Pancreas (tissue), 10 donors: Measurements from ENCODE around the gene SPPL2A. TPM values are rescaled to one million over a fixed set of nuclear protein-coding genes. Genes with fewer than 3 reads are reported as not detected.

Experiments
- ATAC-seq, 4 donors: fragments of 200-7000 bp; cut with Tn5 transposase; one replicate each; pipeline versions ENCODE4 v1.8.0 to v1.9.1; 2020; ENCODE audit warnings: mild to moderate bottlenecking in 4 of 4, moderate library complexity in 4 of 4
- DNase-seq, 6 donors: peaks; one replicate each; pipeline ENCODE4 v3.0.0-alpha.2; 2020
- FAIRE-seq: peaks from 2 replicates; lab custom pipeline; 2012; peaks lifted over from hg19 to GRCh38; lab: Jason Lieb, UNC
- H3K27ac ChIP-seq, 4 donors: fragments of 200-600 bp; sonication (generic); 1 replicate in 3 of 4; 2 replicates in 1 of 4; pipeline versions ENCODE4 v1.5.0 to v1.8.0; 2020
- H3K27me3 ChIP-seq, 4 donors: fragments of 200-600 bp; one replicate each; pipeline ENCODE4 v1.8.0; 2021
- H3K36me3 ChIP-seq, 3 donors: fragments of 200-600 bp; sonication (generic) in 1 of 3; one replicate each; pipeline versions ENCODE4 v1.5.0 to v1.8.0; 2020 to 2021
- H3K4me1 ChIP-seq, 3 donors: fragments of 200-600 bp; one replicate each; pipeline ENCODE4 v1.8.0; 2021
- H3K4me3 ChIP-seq, 4 donors: fragments of 200-600 bp; sonication (generic) in 2 of 4; one replicate each; pipeline versions ENCODE4 v1.5.0 to v1.8.0; 2020 to 2021
- H3K9me3 ChIP-seq, 4 donors: fragments of 200-600 bp; one replicate each; pipeline ENCODE4 v1.8.0; 2021
- WGBS, 2 donors: extraction: QIAGEN DNeasy Blood & Tissue Kit; methylation state at CpG; one replicate each; pipeline ENCODE4 v1.1.7; 2013; 5-methylcytosine and 5-hydroxymethylcytosine counted together
- intact Hi-C, 3 donors: fragments of 100-400 bp; cut with DNase I; formaldehyde crosslinking; loops; one replicate each; pipeline versions ENCODE4 v1.11.1 to v1.14.2; 2022
- polyA plus RNA-seq, 2 donors: library from polyadenylated mRNA; stranded (reverse); fragments of 200-250 nt; gene quantifications; one replicate each; pipeline ENCODE4 v1.2.3, GENCODE V29; 2013
- total RNA-seq, 6 donors: library from RNA; stranded (reverse); fragmentation: NEBNext Ultra II Directional in 4 of 6; extraction: Animal tissue kit (Norgen Biotek cat#: 25700) in 4 of 6; gene quantifications; one replicate each; pipeline versions ENCODE4 v1.2.1 to v1.2.4, GENCODE V29; 2021 to 2023
- TF ChIP-seq, protein P1 (sequence below), 4 donors: fragments of 200-600 bp; sonication (generic) in 3 of 4; IDR thresholded peaks; one replicate each; pipeline versions ENCODE4 v1.5.0 to v1.8.0; 2021; ENCODE audit warnings: antibody characterized with exemption in 4 of 4
- donor health status: healthy with polysubstance abuse.
- donor health status: DM: no; HTN: no; CAD: no; lungs with moderate emphysema.
- donor health status: DM: no; HTN: no; CAD: no.
- donor health status: control.
- donor health status: control.
- donor health status: Bipolar disorder and iron deficiency.
- donor health status: DM: yes; HTN: yes; CAD: no.
- donor health status: DM: no; HTN: no; CAD: no.
- donor health status: DM: no; HTN: no; CAD: no.
- donor health status: DM: yes; HTN: yes; CAD: no.

SPPL2A gene
- total and polyA plus RNA-seq, 8 donors: 29.8 to 64.4 (median 45.2) TPM

DNA sequence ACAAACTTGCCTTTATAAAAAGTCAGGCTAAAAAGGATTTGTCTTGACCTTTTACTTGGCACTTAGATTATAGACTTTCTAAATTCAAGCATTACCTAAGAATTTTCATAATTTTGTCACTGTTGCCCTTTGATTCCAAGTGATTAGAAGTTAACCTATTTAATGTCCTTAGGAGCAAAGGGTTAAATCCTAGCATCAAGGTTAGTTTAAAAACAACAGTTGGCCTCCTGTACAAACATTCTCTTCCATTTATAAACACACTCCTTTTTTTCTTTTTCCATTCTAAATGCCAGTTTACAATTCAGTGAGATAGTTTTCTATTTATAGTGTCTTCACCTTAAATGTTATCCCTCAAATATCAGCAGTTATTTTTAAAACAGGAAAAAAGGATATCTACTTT, 18.4 kb upstream of the SPPL2A start:
- no peak overlapping the region for H3K27ac ChIP-seq
- intact Hi-C loops: no loop called here
- FAIRE-seq: no peak

DNA sequence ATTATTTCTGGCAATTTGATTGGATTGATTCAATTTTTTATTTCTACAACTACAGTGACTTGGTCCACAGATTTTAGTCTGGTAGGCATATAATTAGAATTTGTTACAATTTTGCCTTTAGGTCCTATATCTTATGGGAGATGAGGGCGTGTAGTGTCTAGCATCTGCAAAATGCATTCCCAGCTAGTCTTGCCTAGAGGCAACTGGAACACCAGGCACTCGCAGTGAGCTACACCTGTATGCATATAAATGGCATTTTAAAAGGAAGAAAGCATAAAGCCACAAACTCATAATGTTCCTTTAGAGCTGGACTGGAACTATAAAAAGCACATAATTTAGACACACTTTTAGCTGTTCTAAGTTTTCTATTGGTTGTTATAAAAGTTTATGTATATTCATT, 17.9 kb upstream of the SPPL2A start:
- Histone ChIP-seq H3K27me3 (no peaks in the 10 kb centered on the region), H3K4me3 (no peak overlapping the region), H3K36me3 (no peaks in the 10 kb centered on the region), H3K27ac (no peak overlapping the region), H3K4me1 (peaks cover 0 to 7% (median 4%) of the 10 kb centered on the region in 3 donors), H3K9me3 (no peaks in the 10 kb centered on the region)
- ATAC-seq (no peak), DNase-seq (no peak), FAIRE-seq (no peak)
- intact Hi-C loops: no loop called here
- WGBS, 2 donors: 47 to 56% methylated on average over 2 of the region's 2 CpGs
- TF ChIP-seq, protein P1, sequence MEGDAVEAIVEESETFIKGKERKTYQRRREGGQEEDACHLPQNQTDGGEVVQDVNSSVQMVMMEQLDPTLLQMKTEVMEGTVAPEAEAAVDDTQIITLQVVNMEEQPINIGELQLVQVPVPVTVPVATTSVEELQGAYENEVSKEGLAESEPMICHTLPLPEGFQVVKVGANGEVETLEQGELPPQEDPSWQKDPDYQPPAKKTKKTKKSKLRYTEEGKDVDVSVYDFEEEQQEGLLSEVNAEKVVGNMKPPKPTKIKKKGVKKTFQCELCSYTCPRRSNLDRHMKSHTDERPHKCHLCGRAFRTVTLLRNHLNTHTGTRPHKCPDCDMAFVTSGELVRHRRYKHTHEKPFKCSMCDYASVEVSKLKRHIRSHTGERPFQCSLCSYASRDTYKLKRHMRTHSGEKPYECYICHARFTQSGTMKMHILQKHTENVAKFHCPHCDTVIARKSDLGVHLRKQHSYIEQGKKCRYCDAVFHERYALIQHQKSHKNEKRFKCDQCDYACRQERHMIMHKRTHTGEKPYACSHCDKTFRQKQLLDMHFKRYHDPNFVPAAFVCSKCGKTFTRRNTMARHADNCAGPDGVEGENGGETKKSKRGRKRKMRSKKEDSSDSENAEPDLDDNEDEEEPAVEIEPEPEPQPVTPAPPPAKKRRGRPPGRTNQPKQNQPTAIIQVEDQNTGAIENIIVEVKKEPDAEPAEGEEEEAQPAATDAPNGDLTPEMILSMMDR (IDR thresholded peaks at IDR 0.05): no peak

More for the DNA sequence above, 18.4 kb upstream of the SPPL2A start:
- H3K4me3 ChIP-seq: no peak overlapping the region
- ATAC-seq (no peak), DNase-seq (no peak)
- no peaks in the 10 kb centered on the region for H3K27me3 ChIP-seq
- peaks cover 0 to 4% (median 4%) of the 10 kb centered on the region in 3 donors for H3K4me1 ChIP-seq
- no peaks in the 10 kb centered on the region for H3K9me3 ChIP-seq
- TF ChIP-seq, protein P1 (IDR thresholded peaks at IDR 0.05): no peak
- H3K36me3 ChIP-seq: no peaks in the 10 kb centered on the region

DNA sequence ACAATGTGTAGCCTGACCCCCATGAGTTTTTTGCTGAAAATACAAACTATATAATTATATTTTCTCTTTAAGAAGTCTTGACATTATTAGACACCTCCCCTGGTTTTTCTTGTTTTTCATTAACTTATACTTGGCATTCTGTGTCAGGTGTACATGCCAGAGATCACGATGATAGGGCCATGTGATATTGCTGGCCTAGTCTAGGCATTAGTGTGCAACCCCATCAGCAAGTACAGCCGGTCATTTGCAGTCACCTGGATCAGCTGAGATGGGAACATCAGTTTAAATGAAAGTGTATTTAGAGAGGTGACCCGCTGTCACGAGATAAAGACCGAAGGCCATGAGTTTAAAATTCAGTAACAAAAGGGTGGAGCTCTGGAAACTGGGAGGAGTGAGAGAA, 12.6 kb upstream of the SPPL2A start:
- no peak overlapping the region for H3K27ac ChIP-seq
- intact Hi-C loops: no loop called here
- H3K9me3 ChIP-seq: no peaks in the 10 kb centered on the region
- FAIRE-seq (no peak), ATAC-seq (peak; percentile 77 to 98 (median 89)), DNase-seq (peak in 3 of 6 donors; percentile 27 to 46 (median 30))
- TF ChIP-seq, protein P1 (IDR thresholded peaks at IDR 0.05): no peak
- peaks cover 0 to 9% (median 4%) of the 10 kb centered on the region in 3 donors for H3K4me1 ChIP-seq
- H3K27me3 ChIP-seq: no peaks in the 10 kb centered on the region
- WGBS, 2 donors: 9 to 13% methylated on average over 5 of the region's 5 CpGs
- H3K36me3 ChIP-seq: no peaks in the 10 kb centered on the region
- H3K4me3 ChIP-seq: no peak overlapping the region

DNA sequence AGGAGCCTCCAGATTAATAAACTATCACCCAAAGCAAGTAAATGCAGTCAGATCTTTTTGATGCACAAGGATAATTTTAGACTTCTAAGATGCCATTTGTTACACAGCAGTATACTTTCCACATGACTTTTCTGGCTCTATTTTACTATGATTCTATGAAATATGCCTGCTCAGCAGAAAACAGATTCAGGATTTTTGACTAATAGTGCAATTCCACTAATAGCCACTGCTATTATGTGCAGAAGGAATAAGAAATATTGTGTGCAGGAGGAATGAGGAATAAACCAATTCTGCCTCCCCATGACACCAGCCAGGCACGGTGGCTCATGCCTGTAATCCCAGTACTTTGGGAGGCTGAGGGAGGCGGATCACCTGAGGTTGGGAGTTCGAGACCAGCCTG, 11.5 kb upstream of the SPPL2A start:
- Histone ChIP-seq H3K4me3 (no peak overlapping the region), H3K36me3 (no peaks in the 10 kb centered on the region), H3K9me3 (no peaks in the 10 kb centered on the region), H3K27ac (no peak overlapping the region), H3K27me3 (no peaks in the 10 kb centered on the region), H3K4me1 (peaks cover 0 to 9% (median 4%) of the 10 kb centered on the region in 3 donors)
- 93 to 94% methylated on average over 3 of the region's 3 CpGs for WGBS, 2 donors
- intact Hi-C loops: no loop called here
- no peak for DNase-seq
- FAIRE-seq: no peak
- TF ChIP-seq, protein P1 (IDR thresholded peaks at IDR 0.05): no peak
- no peak for ATAC-seq

DNA sequence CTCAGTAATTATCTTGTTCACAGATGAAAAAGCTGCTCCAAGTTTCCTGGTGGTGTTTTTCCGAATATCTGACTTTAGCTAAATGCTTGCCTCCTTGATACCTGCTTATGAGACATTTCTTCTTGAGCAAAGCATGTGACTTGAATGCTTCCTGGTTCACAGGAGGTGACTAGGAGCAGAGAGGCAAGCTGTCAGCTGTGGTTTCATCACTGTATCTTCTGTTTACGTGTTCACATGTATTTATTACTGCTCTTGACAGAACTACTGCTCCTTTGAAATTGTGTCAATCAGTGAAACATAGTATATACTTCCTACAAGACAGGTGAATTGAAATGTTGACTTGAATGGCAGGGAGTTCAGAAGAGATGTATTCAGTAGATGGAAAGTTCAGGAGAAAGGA, 8.9 kb upstream of the SPPL2A start:
- FAIRE-seq: no peak
- H3K9me3 ChIP-seq: no peaks in the 10 kb centered on the region
- H3K4me1 ChIP-seq: peaks cover 0 to 9% (median 4%) of the 10 kb centered on the region in 3 donors
- intact Hi-C loops: no loop called here
- H3K27ac ChIP-seq: no peak overlapping the region
- H3K4me3 ChIP-seq: no peak overlapping the region
- no peaks in the 10 kb centered on the region for H3K36me3 ChIP-seq
- peak in 1 of 4 donors; percentile 45 for ATAC-seq
- no peak for DNase-seq
- WGBS, 2 donors: 67 to 77% methylated on average over 2 of the region's 2 CpGs
- TF ChIP-seq, protein P1 (IDR thresholded peaks at IDR 0.05): no peak
- no peaks in the 10 kb centered on the region for H3K27me3 ChIP-seq
